Measurements from ENCODE around the gene NLN. TPM values are rescaled to one million over a fixed set of nuclear protein-coding genes. Genes with fewer than 3 reads are reported as not detected.

Gene NLN
- total RNA-seq, 1 experiment from 2014 or later = 42.1 TPM

GRCh38 chr5:65766781-65767180 is 44.8 kb downstream of the NLN start:
- Mint-ChIP-seq H3K9me3 (ENCODE audit: unreplicated experiment) (peaks cover 8% of the 10 kb centered on the region), H3K36me3 (ENCODE audit: insufficient read depth, unreplicated experiment) (peaks cover 17% of the 10 kb centered on the region), H3K27me3 (ENCODE audit: insufficient read depth, unreplicated experiment) (no peaks in the 10 kb centered on the region), H3K4me3 (ENCODE audit: unreplicated experiment) (no peak overlapping the region), H3K4me1 (ENCODE audit: insufficient read depth, unreplicated experiment) (peaks cover 12% of the 10 kb centered on the region), H3K27ac (ENCODE audit: low read depth, unreplicated experiment) (no peak overlapping the region)
- no peak for TF ChIP-seq CTCF (IDR thresholded peaks at IDR 0.05; ENCODE audit: unreplicated experiment)
- intact Hi-C loops (cut with micrococcal nuclease) = no loop called here
- CTCF ChIA-PET = no interaction called here
- no TSS peak for BruUV-seq (replicated peaks)
- POLR2A ChIA-PET = no interaction called here
- DNase-seq (ENCODE audit: unreplicated experiment) = no peak

- POLR2A ChIA-PET = no interaction called here
- CTCF ChIA-PET = interaction anchor here (0.6 kb wide), 1 partner anchor 24 kb away, joined by 3 read pairs; no protein-coding TSS in a partner anchor
- no peak for TF ChIP-seq CTCF (IDR thresholded peaks at IDR 0.05; ENCODE audit: unreplicated experiment)
- Mint-ChIP-seq H3K4me3 (ENCODE audit: unreplicated experiment) (no peak overlapping the region), H3K27ac (ENCODE audit: low read depth, unreplicated experiment) (no peak overlapping the region), H3K9me3 (ENCODE audit: unreplicated experiment) (peaks cover 8% of the 10 kb centered on the region), H3K4me1 (ENCODE audit: insufficient read depth, unreplicated experiment) (peaks cover 12% of the 10 kb centered on the region), H3K27me3 (ENCODE audit: insufficient read depth, unreplicated experiment) (no peaks in the 10 kb centered on the region), H3K36me3 (ENCODE audit: insufficient read depth, unreplicated experiment) (peaks cover 17% of the 10 kb centered on the region)
- no TSS peak for BruUV-seq (replicated peaks)
- no peak for DNase-seq (ENCODE audit: unreplicated experiment)
- intact Hi-C loops (cut with micrococcal nuclease) = no loop called here
Measured at GRCh38 chr5:65767565-65767964, 45.6 kb downstream of the NLN start.

GRCh38 chr5:65768723-65769346 is 46.8 kb downstream of the NLN start:
- Mint-ChIP-seq H3K4me3 (ENCODE audit: unreplicated experiment) (no peak overlapping the region), H3K27me3 (ENCODE audit: insufficient read depth, unreplicated experiment) (no peaks in the 10 kb centered on the region), H3K36me3 (ENCODE audit: insufficient read depth, unreplicated experiment) (peaks cover 17% of the 10 kb centered on the region), H3K9me3 (ENCODE audit: unreplicated experiment) (peaks cover 8% of the 10 kb centered on the region), H3K27ac (ENCODE audit: low read depth, unreplicated experiment) (no peak overlapping the region), H3K4me1 (ENCODE audit: insufficient read depth, unreplicated experiment) (peaks cover 14% of the 10 kb centered on the region)
- TF ChIP-seq CTCF (IDR thresholded peaks at IDR 0.05; ENCODE audit: unreplicated experiment) = no peak
- intact Hi-C loops (cut with micrococcal nuclease) = loop anchor here (2.0 kb wide), 1 partner anchor 158 kb away; the partner anchor contains the start of gene ERBIN
- no peak for DNase-seq (ENCODE audit: unreplicated experiment)
- ChIA-PET CTCF (no interaction called here), POLR2A (interaction anchor here (0.7 kb wide), 1 partner anchor 157 kb away, joined by 3 read pairs; the partner anchor contains the start of gene ERBIN)
- no TSS peak for BruUV-seq (replicated peaks)

- CTCF ChIA-PET = no interaction called here
- no peak overlapping the region for H3K27ac Mint-ChIP-seq (ENCODE audit: low read depth, unreplicated experiment)
- H3K4me3 Mint-ChIP-seq (ENCODE audit: unreplicated experiment) = no peak overlapping the region
- H3K36me3 Mint-ChIP-seq (ENCODE audit: insufficient read depth, unreplicated experiment) = peaks cover 17% of the 10 kb centered on the region
- POLR2A ChIA-PET = interaction anchor here (0.7 kb wide), 1 partner anchor 9 kb away, joined by 3 read pairs; no protein-coding TSS in a partner anchor
- DNase-seq (ENCODE audit: unreplicated experiment) = peak; percentile 50
- H3K27me3 Mint-ChIP-seq (ENCODE audit: insufficient read depth, unreplicated experiment) = no peaks in the 10 kb centered on the region
- H3K9me3 Mint-ChIP-seq (ENCODE audit: unreplicated experiment) = peaks cover 8% of the 10 kb centered on the region
- no peak for TF ChIP-seq CTCF (IDR thresholded peaks at IDR 0.05; ENCODE audit: unreplicated experiment)
- H3K4me1 Mint-ChIP-seq (ENCODE audit: insufficient read depth, unreplicated experiment) = peaks cover 18% of the 10 kb centered on the region
- BruUV-seq (replicated peaks) = no TSS peak
- intact Hi-C loops (cut with micrococcal nuclease) = loop anchor here (2.0 kb wide), 1 partner anchor 157 kb away; the partner anchor contains the start of gene ERBIN
Measured at GRCh38 chr5:65769539-65769938, 47.5 kb downstream of the NLN start.

All from MCF 10A (cell line).